Keratinocyte (primary cell): ENCODE measurements around the gene GAB2. TPM values are rescaled to one million over a fixed set of nuclear protein-coding genes. Genes with fewer than 3 reads are reported as not detected.

Experiments used
- DNase-seq: peaks from one replicate; pipeline ENCODE4 v3.0.0-alpha.2; 2011; ENCODE audit warnings: low read depth, missing footprints, low spot score
- FAIRE-seq: peaks from 2 replicates; lab custom pipeline; 2011; peaks lifted over from hg19 to GRCh38; lab: Jason Lieb, UNC
- H2AFZ ChIP-seq: 2 replicates; pipeline ENCODE4 v1.6.0; 2012; ENCODE audit warnings: low read length, control low read depth, inconsistent platforms; ENCODE audit not compliant: control insufficient read depth
- H3K27ac ChIP-seq: 2 replicates; pipeline ENCODE4 v1.5.1; 2011; ENCODE audit warnings: low read length; ENCODE audit not compliant: control insufficient read depth, insufficient read depth
- H3K27me3 ChIP-seq: 3 replicates; pipeline ENCODE4 v1.6.0; 2011; ENCODE audit warnings: low read length; ENCODE audit not compliant: control insufficient read depth, insufficient read depth; ENCODE audit errors: extremely low read depth
- H3K36me3 ChIP-seq, 2 experiments: 2 replicates in 1 of 2; 3 replicates in 1 of 2; pipeline ENCODE4 v1.5.1; 2011; ENCODE audit warnings: low read length in 2 of 2, mild to moderate bottlenecking in 1 of 2; ENCODE audit not compliant: control insufficient read depth in 2 of 2, insufficient read depth in 2 of 2; ENCODE audit errors: extremely low read depth in 1 of 2
- H3K4me1 ChIP-seq: 3 replicates; pipeline ENCODE4 v1.5.1; 2011; ENCODE audit warnings: low read length; ENCODE audit not compliant: control insufficient read depth, insufficient read depth; ENCODE audit errors: extremely low read depth
- H3K4me2 ChIP-seq: 3 replicates; pipeline ENCODE4 v1.6.0; 2011; ENCODE audit warnings: low read depth, low read length; ENCODE audit not compliant: control insufficient read depth, insufficient read depth; ENCODE audit errors: extremely low read depth
- H3K4me3 ChIP-seq, 3 experiments: fragments of 200-600 bp in 1 of 3; sonication (generic) in 1 of 3; 2 replicates in 2 of 3; 3 replicates in 1 of 3; pipeline ENCODE4 v1.5.1; 2011 to 2016; ENCODE audit warnings: low read length in 3 of 3, mild to moderate bottlenecking in 3 of 3, control low read depth in 2 of 3, inconsistent platforms in 1 of 3, low read depth in 1 of 3, mixed read lengths in 1 of 3, mixed run types in 1 of 3, moderate library complexity in 1 of 3; ENCODE audit not compliant: control insufficient read depth in 2 of 3, insufficient read depth in 2 of 3; ENCODE audit errors: extremely low read depth in 1 of 3
- H3K79me2 ChIP-seq: 2 replicates; pipeline ENCODE4 v1.6.0; 2012; ENCODE audit warnings: low read length; ENCODE audit not compliant: control insufficient read depth, insufficient read depth
- H3K9ac ChIP-seq: 3 replicates; pipeline ENCODE4 v1.6.0; 2011; ENCODE audit warnings: low read length; ENCODE audit not compliant: control insufficient read depth, insufficient read depth; ENCODE audit errors: extremely low read depth
- H3K9me1 ChIP-seq: 3 replicates; pipeline ENCODE4 v1.6.0; 2011; ENCODE audit warnings: low read length; ENCODE audit not compliant: control insufficient read depth, insufficient read depth; ENCODE audit errors: extremely low read depth
- H3K9me3 ChIP-seq: 2 replicates; pipeline ENCODE4 v1.5.1; 2012; ENCODE audit warnings: low read depth, low read length; ENCODE audit not compliant: control insufficient read depth
- H4K20me1 ChIP-seq: 3 replicates; pipeline ENCODE4 v1.6.0; 2011; ENCODE audit warnings: low read length; ENCODE audit not compliant: control insufficient read depth, insufficient read depth; ENCODE audit errors: extremely low read depth
- EZH2 ChIP-seq: IDR thresholded peaks from one replicate; pipeline ENCODE4 v1.6.1; 2012; ENCODE audit warnings: inconsistent platforms, mild to moderate bottlenecking, low read length, moderate library complexity
- dilution Hi-C: fragments of 300-500 bp; cut with MboI; formaldehyde crosslinking; loops from one replicate; pipeline ENCODE4 v1.7.0; 2020; ENCODE audit warnings: low sequenced_read_pairs; ENCODE audit not compliant: extremely low pct_ligation_motif_present
- polyA plus RNA-seq, 5 experiments: library from polyadenylated mRNA; depleted of rRNA in 3 of 5; stranded (reverse) in 3 of 5; stranded (forward) in 1 of 5; unstranded in 1 of 5; fragments of >200 nt; gene quantifications; 1 replicate in 1 of 5; 2 replicates in 3 of 5; 3 replicates in 1 of 5; pipeline versions ENCODE4 v1.2.1 to v1.2.3, GENCODE V29; 2011 to 2012; ENCODE audit warnings: missing spikeins in 2 of 5, low read depth in 1 of 5, low replicate concordance in 1 of 5
- TF ChIP-seq, protein P1 (sequence below), 3 experiments: IDR thresholded peaks in 1 of 3; conservative IDR thresholded peaks in 1 of 3; optimal IDR thresholded peaks in 1 of 3; 2 replicates in 2 of 3; 3 replicates in 1 of 3; pipeline versions ENCODE3 to v1.5.1; 2011; ENCODE audit warnings: low read length in 3 of 3, mild to moderate bottlenecking in 3 of 3, moderate library complexity in 2 of 3, control low read depth in 1 of 3, inconsistent platforms in 1 of 3; ENCODE audit not compliant: insufficient read depth in 2 of 3; ENCODE audit errors: extremely low read depth in 1 of 3

Gene GAB2
- polyA plus RNA-seq, 1 donor (not counting 4 experiments of a cell fraction or from before 2014, with no cell fraction given) = 0.68 TPM

DNA sequence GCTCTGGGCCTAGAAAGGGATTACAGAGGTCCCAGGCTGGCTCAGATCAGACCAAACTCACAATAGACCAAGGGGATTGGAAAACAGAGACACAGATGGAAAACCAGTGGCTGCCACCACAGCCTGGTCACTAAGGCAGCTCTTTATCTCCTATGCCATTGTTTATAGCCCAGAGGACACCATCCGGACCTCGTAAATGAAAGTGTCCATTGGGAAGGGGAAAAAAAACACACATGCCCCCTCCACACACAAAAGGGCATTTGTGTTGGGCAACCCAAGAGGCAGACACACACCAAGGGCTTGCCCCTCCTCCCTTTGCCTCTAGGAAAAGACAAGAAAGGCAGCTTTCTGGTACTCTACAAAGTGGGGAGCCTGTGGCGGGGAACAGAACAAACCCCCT lies 85.9 kb downstream of the GAB2 start:
- Histone ChIP-seq H3K9ac (no peak overlapping the region), H3K4me1 (no peaks in the 10 kb centered on the region), H3K4me3 (no peak overlapping the region), H2AFZ (no peak overlapping the region), H3K36me3 (no peaks in the 10 kb centered on the region), H3K79me2 (no peaks in the 10 kb centered on the region), H3K27me3 (no peaks in the 10 kb centered on the region), H3K9me1 (no peaks in the 10 kb centered on the region), H3K9me3 (no peaks in the 10 kb centered on the region), H3K27ac (no peak overlapping the region), H3K4me2 (no peak overlapping the region), H4K20me1 (no peaks in the 10 kb centered on the region)
- no peak for TF ChIP-seq EZH2
- TF ChIP-seq, protein P1, sequence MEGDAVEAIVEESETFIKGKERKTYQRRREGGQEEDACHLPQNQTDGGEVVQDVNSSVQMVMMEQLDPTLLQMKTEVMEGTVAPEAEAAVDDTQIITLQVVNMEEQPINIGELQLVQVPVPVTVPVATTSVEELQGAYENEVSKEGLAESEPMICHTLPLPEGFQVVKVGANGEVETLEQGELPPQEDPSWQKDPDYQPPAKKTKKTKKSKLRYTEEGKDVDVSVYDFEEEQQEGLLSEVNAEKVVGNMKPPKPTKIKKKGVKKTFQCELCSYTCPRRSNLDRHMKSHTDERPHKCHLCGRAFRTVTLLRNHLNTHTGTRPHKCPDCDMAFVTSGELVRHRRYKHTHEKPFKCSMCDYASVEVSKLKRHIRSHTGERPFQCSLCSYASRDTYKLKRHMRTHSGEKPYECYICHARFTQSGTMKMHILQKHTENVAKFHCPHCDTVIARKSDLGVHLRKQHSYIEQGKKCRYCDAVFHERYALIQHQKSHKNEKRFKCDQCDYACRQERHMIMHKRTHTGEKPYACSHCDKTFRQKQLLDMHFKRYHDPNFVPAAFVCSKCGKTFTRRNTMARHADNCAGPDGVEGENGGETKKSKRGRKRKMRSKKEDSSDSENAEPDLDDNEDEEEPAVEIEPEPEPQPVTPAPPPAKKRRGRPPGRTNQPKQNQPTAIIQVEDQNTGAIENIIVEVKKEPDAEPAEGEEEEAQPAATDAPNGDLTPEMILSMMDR (optimal IDR thresholded peaks at IDR 0.05 in 1 of 3, IDR thresholded peaks at IDR 0.05 in 1 of 3, conservative IDR thresholded peaks at IDR 0.05 in 1 of 3; ENCODE audit: extremely low read depth in 1 of 3, insufficient read depth in 2 of 3, low read length in 3 of 3) = no peak
- FAIRE-seq (no peak), DNase-seq (no peak)
- dilution Hi-C loops = no loop called here

DNA sequence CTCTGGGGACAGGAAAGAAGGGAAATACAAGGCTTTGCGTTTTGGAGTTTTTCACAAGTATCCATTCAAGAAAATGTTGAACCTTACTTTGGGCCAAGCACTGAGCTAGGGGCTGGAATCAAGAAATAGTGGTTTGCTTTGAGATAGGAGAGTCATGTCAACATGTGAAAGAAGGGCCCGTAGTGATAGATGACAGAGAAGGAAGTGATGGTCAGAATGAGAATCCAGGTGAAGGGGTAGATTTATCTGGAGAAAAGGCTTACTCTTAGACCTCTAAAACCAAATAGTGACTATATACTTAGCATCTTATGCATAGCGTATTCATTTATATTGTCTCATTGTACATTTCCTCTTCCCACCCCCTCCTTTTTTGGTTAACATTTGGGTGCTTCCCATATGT lies 87.3 kb downstream of the GAB2 start:
- H3K4me2 ChIP-seq = no peak overlapping the region
- DNase-seq (no peak), FAIRE-seq (no peak)
- no peak overlapping the region for H3K9ac ChIP-seq
- no peak overlapping the region for H3K4me3 ChIP-seq
- H3K9me3 ChIP-seq = no peaks in the 10 kb centered on the region
- H3K27ac ChIP-seq = no peak overlapping the region
- no peaks in the 10 kb centered on the region for H3K36me3 ChIP-seq
- no peak overlapping the region for H2AFZ ChIP-seq
- H4K20me1 ChIP-seq = no peaks in the 10 kb centered on the region
- H3K79me2 ChIP-seq = no peaks in the 10 kb centered on the region
- H3K9me1 ChIP-seq = no peaks in the 10 kb centered on the region
- TF ChIP-seq EZH2 = no peak
- TF ChIP-seq, protein P1 (optimal IDR thresholded peaks at IDR 0.05 in 1 of 3, IDR thresholded peaks at IDR 0.05 in 1 of 3, conservative IDR thresholded peaks at IDR 0.05 in 1 of 3; ENCODE audit: extremely low read depth in 1 of 3, insufficient read depth in 2 of 3, low read length in 3 of 3) = no peak
- H3K27me3 ChIP-seq = no peaks in the 10 kb centered on the region
- dilution Hi-C loops = no loop called here
- H3K4me1 ChIP-seq = no peaks in the 10 kb centered on the region
